Measurements from ENCODE around the gene ZFPL1. TPM values are rescaled to one million over a fixed set of nuclear protein-coding genes. Genes with fewer than 3 reads are reported as not detected.

The ZFPL1 gene
- total RNA-seq, 4 donors from 2014 or later = 24.8 to 47.8 (median 36.6) TPM

DNA sequence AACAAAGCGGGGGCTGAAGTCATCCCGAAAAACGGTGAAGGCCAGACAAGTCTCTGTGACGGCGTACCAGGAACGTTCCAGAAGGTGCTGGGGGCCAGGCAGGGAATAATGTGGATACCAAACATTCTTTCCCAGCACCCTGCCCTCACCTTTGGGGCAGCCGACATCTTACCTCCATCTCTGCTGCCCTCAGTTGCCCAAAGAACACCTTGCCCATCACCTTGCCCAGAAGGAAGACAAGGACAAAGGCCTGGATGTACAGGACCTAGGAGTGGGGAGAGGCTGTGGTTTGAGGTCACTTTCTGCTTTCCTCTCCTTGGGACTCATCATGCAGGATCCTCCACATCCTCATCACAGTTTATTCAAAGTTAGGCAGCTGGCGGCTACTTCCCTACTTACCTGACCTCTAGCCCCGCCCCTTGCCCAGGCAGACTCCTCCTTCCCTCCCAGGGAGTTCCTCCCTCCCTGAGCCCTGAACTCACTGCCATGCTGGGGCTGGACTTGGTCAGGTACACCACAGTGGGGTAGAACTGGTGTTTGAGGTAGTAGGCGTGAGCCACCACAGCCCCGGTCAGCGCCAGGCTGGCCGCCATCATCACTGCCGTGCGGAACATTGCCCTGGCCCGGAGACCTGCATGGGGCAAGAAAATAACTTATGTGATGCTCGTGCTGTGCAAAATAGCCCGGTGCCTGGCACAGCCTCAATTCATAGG, 49.1 kb downstream of the ZFPL1 start:
- TF ChIP-seq, protein P1, sequence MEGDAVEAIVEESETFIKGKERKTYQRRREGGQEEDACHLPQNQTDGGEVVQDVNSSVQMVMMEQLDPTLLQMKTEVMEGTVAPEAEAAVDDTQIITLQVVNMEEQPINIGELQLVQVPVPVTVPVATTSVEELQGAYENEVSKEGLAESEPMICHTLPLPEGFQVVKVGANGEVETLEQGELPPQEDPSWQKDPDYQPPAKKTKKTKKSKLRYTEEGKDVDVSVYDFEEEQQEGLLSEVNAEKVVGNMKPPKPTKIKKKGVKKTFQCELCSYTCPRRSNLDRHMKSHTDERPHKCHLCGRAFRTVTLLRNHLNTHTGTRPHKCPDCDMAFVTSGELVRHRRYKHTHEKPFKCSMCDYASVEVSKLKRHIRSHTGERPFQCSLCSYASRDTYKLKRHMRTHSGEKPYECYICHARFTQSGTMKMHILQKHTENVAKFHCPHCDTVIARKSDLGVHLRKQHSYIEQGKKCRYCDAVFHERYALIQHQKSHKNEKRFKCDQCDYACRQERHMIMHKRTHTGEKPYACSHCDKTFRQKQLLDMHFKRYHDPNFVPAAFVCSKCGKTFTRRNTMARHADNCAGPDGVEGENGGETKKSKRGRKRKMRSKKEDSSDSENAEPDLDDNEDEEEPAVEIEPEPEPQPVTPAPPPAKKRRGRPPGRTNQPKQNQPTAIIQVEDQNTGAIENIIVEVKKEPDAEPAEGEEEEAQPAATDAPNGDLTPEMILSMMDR (IDR thresholded peaks at IDR 0.05; ENCODE audit: low read depth) = no peak

DNA sequence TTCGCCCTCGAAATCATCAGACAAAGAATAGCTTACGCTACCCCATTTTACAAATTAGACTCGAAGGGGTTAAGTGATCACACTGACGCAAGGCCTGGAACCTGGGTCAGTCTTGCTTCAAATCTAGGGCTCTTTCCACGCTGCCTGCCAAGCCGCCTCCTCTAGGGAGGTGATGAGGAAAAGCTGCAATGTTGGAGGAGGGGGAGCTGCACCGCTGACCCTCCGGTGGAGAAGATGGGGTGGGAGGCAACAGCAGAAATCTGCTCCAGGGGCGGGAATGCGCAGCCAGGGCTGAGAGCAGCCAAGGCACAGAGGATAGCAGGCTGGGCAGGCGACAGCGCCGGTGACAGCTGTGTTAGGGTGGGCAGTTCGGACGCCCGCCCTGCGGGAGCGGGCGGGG, 49.7 kb downstream of the ZFPL1 start:
- TF ChIP-seq, protein P1 (IDR thresholded peaks at IDR 0.05; ENCODE audit: low read depth) = no peak

DNA sequence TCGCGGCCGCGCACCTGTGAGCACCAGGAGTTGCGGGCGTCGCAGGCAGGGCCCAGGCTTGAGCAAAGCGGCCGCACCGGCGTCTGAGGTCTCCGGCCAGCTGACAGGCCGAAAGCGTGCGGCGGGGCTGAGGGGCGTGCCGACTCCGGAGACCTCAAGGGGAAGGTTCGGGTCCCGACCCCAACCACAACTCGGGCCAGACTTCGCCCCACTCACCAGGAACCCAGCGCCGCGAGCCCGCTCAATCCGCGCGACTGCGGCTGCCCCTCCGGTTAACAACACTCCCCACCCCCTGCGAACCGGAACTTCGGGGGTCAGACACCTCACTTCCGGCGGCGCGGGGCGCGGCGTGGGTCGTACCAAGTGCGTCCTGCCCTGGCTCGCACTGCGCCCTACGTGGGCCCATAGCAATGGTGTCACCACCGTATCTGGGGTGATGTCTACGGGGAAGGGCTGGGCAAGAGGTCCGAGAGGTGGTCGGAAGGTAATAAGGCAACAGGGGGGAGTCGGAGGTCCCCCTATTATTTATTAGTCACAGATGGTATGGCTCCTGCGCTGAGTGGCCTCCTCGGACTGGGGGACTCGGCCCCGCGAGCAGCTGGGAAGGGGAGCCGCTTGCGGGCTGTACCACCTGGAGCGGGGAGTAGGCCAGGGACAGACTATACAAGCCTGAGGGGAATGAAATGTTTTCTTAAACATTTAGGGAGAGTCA, 50.4 kb downstream of the ZFPL1 start, which contains the start of gene SYVN1:
SYVN1 (minus strand) TSS at position 280 of the 712 bp plus-strand sequence. CDS start 918 bp downstream, outside the sequence.
- TF ChIP-seq, protein P1 (IDR thresholded peaks at IDR 0.05; ENCODE audit: low read depth) = no peak

DNA sequence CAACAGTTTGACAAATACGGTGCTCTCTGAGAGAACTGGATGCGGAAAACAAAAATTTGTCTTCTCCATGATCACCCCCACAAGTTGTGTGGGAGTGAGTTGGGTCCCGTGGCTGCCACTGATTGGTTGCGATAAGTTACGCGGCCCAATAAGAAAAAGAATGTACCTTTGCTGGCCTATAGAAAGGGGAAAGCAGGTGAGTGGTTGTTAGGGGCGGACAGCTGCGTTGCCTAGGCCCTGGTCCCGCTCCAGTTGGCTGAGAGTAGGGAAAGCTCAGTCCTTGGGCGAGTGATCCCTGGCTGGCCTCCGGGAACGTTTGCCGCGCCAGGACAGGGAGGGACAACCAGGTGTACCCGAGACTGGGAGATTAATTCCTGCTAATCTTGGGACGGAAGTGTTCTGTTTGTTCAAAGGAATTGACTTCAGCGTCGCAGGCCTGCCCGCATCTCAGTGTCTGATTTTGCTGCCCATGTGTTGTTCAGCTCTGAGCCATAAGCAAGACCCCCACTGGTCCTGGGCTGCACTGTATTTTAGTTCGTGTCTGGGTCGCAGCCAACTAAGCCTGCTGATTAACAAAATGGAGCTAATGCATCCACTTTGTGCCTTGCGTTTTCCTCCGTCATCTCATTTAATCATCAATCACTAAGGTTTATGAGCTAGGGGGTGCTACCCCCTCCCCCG, 51.1 kb downstream of the ZFPL1 start:
- TF ChIP-seq, protein P1 (IDR thresholded peaks at IDR 0.05; ENCODE audit: low read depth) = no peak

DNA sequence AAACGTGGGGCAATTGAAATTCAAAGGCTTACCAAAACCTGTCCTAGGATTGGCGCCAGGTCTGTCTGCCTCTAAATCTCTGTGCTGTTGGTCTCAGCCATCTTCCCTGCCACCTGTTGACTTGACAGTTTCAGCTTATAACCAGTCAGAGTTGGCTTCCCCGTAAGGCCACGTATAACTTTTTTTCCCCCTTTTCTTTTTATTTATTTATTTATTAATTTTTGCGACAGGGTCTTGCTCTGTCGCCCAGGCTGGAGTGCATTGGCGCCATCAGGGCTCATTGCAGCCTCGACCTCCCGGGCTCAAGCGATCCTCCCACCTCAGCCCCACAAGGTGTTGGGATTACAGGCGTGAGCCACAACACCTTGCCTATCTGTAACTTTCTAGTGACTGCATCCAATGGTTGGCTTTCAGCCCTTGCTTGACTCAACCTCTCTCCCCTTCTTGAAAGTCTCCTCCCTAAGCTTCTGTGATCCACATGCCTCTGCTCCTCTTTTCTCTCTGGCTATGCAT, 51.7 kb downstream of the ZFPL1 start:
- TF ChIP-seq, protein P1 (IDR thresholded peaks at IDR 0.05; ENCODE audit: low read depth) = no peak

DNA sequence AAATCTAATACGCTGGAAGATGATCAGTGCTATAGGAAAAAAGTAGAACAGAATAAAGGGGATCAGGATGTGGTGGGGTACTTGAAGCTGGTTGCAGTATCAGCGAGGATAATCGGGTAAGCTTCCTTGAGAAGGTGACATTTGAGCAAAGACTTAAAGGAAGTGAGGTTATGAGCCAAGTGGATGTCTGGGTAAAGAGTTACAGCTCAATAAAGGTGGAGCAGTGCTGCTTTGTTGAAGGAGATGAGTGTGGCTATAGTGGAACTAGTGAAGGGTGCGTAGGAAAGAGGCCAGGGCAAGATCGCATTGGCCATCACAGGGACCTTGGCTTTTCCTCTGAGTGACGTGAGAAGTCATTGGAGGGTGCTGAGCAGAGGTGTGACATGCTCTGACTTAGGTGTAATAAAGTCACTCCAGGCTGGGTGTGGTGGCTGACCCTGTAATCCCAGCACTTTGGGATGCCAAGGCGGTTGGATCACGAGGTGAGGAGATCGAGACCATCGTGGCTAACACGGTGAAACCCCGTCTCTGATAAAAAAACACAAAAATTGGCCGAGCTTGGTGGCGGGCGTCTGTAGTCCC, 52.6 kb downstream of the ZFPL1 start:
- TF ChIP-seq, protein P1 (IDR thresholded peaks at IDR 0.05; ENCODE audit: low read depth) = no peak

Small RNA genes within 50 kb of the gene (small RNA-seq; reads per million reads assigned to genes)
- gene SNX15 = not detected

Other genes starting within 250 kb of the ZFPL1 start
- under 1 TPM in 3 of 4 donors, not detected in 1; 0.17 to 0.38 (median 0.22) TPM for gene CDC42BPG, start 239.6 kb upstream of the ZFPL1 start, total RNA-seq
- gene EHD1, start 205.6 kb upstream of the ZFPL1 start, total RNA-seq = 100 to 1,000 TPM in 1 of 4 donors, 10 to 100 TPM in 3; 37.2 to 108 (median 46.4) TPM
- 10 to 100 TPM; 12.4 to 47.7 (median 22.2) TPM for gene ATG2A, start 167.0 kb upstream of the ZFPL1 start, total RNA-seq
- gene PPP2R5B, start 159.5 kb upstream of the ZFPL1 start, total RNA-seq = 10 to 100 TPM in 2 of 4 donors, 1 to 10 TPM in 2; 8.8 to 19.8 (median 14.3) TPM
- not detected for gene GPHA2, start 148.3 kb upstream of the ZFPL1 start, total RNA-seq
- not detected for gene MAJIN, start 112.1 kb upstream of the ZFPL1 start, total RNA-seq
- 1 to 10 TPM in 2 of 4 donors, under 1 TPM in 1, not detected in 1; 0.68 to 1.9 (median 1.3) TPM for gene BATF2, start 87.3 kb upstream of the ZFPL1 start, total RNA-seq
- 100 to 1,000 TPM in 2 of 4 donors, 10 to 100 TPM in 2; 90.8 to 165 (median 131) TPM for gene ARL2, start 70.1 kb upstream of the ZFPL1 start, total RNA-seq
- 10 to 100 TPM; 16.0 to 39.2 (median 20.5) TPM for gene SNX15, start 56.8 kb upstream of the ZFPL1 start, total RNA-seq
- 10 to 100 TPM in 1 of 4 donors, 1 to 10 TPM in 3; 4.0 to 22.0 (median 7.0) TPM for gene SAC3D1, start 43.0 kb upstream of the ZFPL1 start, total RNA-seq
- gene NAALADL1, start 25.7 kb upstream of the ZFPL1 start, total RNA-seq = 10 to 100 TPM in 3 of 4 donors, 1 to 10 TPM in 1; 2.9 to 26.3 (median 16.4) TPM
- 1 to 10 TPM in 1 of 4 donors, under 1 TPM in 1, not detected in 2; 0.66 to 1.9 TPM for gene CDCA5, start 182 bp upstream of the ZFPL1 start, total RNA-seq
- gene VPS51, start 12.0 kb downstream of the ZFPL1 start, total RNA-seq = 100 to 1,000 TPM in 3 of 4 donors, 10 to 100 TPM in 1; 84.8 to 300 (median 174) TPM
- 100 to 1,000 TPM in 3 of 4 donors, 10 to 100 TPM in 1; 95.1 to 339 (median 209) TPM for gene TM7SF2, start 27.6 kb downstream of the ZFPL1 start, total RNA-seq
- gene ZNHIT2, start 33.5 kb downstream of the ZFPL1 start, total RNA-seq = 10 to 100 TPM in 1 of 4 donors, 1 to 10 TPM in 3; 4.4 to 12.6 (median 8.2) TPM
- 1,000 to 10,000 TPM in 1 of 4 donors, 100 to 1,000 TPM in 3; 793 to 1,064 (median 875) TPM for gene FAU, start 37.9 kb downstream of the ZFPL1 start, total RNA-seq
- gene MRPL49, start 38.1 kb downstream of the ZFPL1 start, total RNA-seq = 10 to 100 TPM; 34.1 to 60.8 (median 48.7) TPM
- gene SYVN1, start 50.3 kb downstream of the ZFPL1 start, total RNA-seq = 10 to 100 TPM; 29.3 to 61.0 (median 46.0) TPM
- gene SPDYC, start 86.0 kb downstream of the ZFPL1 start, total RNA-seq = not detected
- 100 to 1,000 TPM in 2 of 4 donors, 10 to 100 TPM in 2; 86.4 to 112 (median 95.7) TPM for gene CAPN1, start 97.7 kb downstream of the ZFPL1 start, total RNA-seq
- gene POLA2, start 177.7 kb downstream of the ZFPL1 start, total RNA-seq = 1 to 10 TPM; 2.6 to 6.2 (median 4.9) TPM
- gene CDC42EP2, start 230.6 kb downstream of the ZFPL1 start, total RNA-seq = 10 to 100 TPM; 16.5 to 38.6 (median 28.5) TPM
- 10 to 100 TPM; 20.1 to 34.1 (median 28.1) TPM for gene DPF2, start 249.6 kb downstream of the ZFPL1 start, total RNA-seq